ENCODE results near the gene SHROOM1. TPM values are rescaled to one million over a fixed set of nuclear protein-coding genes. Genes with fewer than 3 reads are reported as not detected.

The SHROOM1 gene
- total and polyA plus RNA-seq, 2 donors (not counting 3 experiments of a cell fraction or from before 2014, with no cell fraction given) = 12.8 to 20.9 TPM

DNA sequence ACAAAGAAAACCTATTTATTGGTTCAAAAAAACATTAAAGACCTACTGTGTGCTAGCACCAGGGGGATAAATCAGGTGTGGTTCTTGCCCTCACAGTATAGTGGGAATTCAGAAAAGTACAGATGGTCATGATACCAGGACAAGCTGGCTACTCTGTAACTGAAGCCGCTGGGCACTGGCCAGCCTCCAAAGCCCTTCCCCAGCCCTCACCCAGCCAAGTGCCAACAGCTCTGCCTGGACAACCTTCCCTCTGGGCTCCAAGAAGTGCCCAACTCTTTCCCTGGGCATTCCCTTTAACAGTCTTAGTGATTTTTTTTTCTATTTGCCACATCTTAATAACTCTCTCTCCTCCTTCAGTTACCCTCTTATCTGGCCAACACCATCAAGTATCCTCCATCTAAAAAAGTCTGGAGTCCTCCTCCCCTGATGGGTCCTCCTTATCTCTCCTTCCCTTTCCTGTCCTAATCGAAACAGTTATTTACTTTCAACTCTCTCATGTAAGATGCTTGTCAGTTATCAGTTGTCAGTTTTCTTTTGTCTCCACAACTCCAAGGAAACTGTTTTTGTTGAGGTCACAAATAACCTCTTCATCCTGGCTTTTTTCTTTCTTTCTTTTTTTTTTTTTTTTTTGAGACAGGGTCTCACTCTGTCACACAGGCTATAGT, 40.1 kb downstream of the SHROOM1 start:
- Histone ChIP-seq H3K9me3 (replicated peaks; ENCODE audit: control insufficient read depth, insufficient read depth, low read length) (no peaks in the 10 kb centered on the region), H3K27me3 (ENCODE audit: control insufficient read depth in 2 of 2, insufficient read depth in 2 of 2, low read length in 2 of 2) (peaks cover 0 to 7% of the 10 kb centered on the region in 2 experiments), H3K79me2 (ENCODE audit: control insufficient read depth, insufficient read depth, low read length) (no peaks in the 10 kb centered on the region), H3K4me2 (ENCODE audit: insufficient read depth, low read length) (no peak overlapping the region), H4K20me1 (replicated peaks; ENCODE audit: control insufficient read depth, extremely low read depth, insufficient read depth, low read length) (no peaks in the 10 kb centered on the region), H3K4me3 (replicated peaks in 1 of 3; ENCODE audit: insufficient read depth in 1 of 3, low read depth in 1 of 3, low read length in 3 of 3) (no peak overlapping the region), H3K27ac (ENCODE audit: insufficient read depth, low read depth, low read length) (no peak overlapping the region), H3K9me1 (replicated peaks; ENCODE audit: control insufficient read depth, extremely low read depth, insufficient read depth, low read length) (no peaks in the 10 kb centered on the region), H3K36me3 (ENCODE audit: control insufficient read depth in 2 of 2, extremely low read depth in 1 of 2, insufficient read depth in 2 of 2, low read length in 2 of 2) (no peaks in the 10 kb centered on the region), H2AFZ (ENCODE audit: low read depth, low read length) (no peak overlapping the region), H3K9ac (replicated peaks; ENCODE audit: extremely low read depth, insufficient read depth, low read length) (no peak overlapping the region), H3K4me1 (ENCODE audit: control insufficient read depth, extremely low read depth, insufficient read depth, low read length) (no peaks in the 10 kb centered on the region)
- FAIRE-seq (no peak), DNase-seq (ENCODE audit: low read depth, low spot score) (no peak)
- TF ChIP-seq MYC (IDR thresholded peaks at IDR 0.05; ENCODE audit: low read depth, low read length) (no peak), POLR2AphosphoS5 (IDR thresholded peaks at IDR 0.05; ENCODE audit: insufficient read depth, low read depth, low read length) (no peak), POLR2A (IDR thresholded peaks at IDR 0.05; ENCODE audit: low read depth, low read length) (no peak), FOS (IDR thresholded peaks at IDR 0.05; ENCODE audit: borderline replicate concordance, insufficient read depth, low read length) (no peak), EZH2 (IDR thresholded peaks at IDR 0.05; ENCODE audit: borderline replicate concordance, low read depth, low read length, severe bottlenecking) (no peak), GATA2 (IDR thresholded peaks at IDR 0.05; ENCODE audit: insufficient read depth, insufficient read length, low read depth, low read length) (no peak), JUN (IDR thresholded peaks at IDR 0.05; ENCODE audit: borderline replicate concordance, insufficient read depth, insufficient read length, low read depth) (no peak)
- TF ChIP-seq, protein P1, sequence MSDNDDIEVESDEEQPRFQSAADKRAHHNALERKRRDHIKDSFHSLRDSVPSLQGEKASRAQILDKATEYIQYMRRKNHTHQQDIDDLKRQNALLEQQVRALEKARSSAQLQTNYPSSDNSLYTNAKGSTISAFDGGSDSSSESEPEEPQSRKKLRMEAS (IDR thresholded peaks at IDR 0.05; ENCODE audit: insufficient read depth, insufficient read length) = no peak
- TF ChIP-seq, protein P2, sequence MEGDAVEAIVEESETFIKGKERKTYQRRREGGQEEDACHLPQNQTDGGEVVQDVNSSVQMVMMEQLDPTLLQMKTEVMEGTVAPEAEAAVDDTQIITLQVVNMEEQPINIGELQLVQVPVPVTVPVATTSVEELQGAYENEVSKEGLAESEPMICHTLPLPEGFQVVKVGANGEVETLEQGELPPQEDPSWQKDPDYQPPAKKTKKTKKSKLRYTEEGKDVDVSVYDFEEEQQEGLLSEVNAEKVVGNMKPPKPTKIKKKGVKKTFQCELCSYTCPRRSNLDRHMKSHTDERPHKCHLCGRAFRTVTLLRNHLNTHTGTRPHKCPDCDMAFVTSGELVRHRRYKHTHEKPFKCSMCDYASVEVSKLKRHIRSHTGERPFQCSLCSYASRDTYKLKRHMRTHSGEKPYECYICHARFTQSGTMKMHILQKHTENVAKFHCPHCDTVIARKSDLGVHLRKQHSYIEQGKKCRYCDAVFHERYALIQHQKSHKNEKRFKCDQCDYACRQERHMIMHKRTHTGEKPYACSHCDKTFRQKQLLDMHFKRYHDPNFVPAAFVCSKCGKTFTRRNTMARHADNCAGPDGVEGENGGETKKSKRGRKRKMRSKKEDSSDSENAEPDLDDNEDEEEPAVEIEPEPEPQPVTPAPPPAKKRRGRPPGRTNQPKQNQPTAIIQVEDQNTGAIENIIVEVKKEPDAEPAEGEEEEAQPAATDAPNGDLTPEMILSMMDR (IDR thresholded peaks at IDR 0.05; ENCODE audit: extremely low read depth in 1 of 2, insufficient read depth in 1 of 2, low read depth in 1 of 2, low read length in 2 of 2) = no peak
- intact Hi-C loops (cut with micrococcal nuclease) (no loop called here), dilution Hi-C loops (cut with MboI; ENCODE audit: extremely low pct_ligation_motif_present, low sequenced_read_pairs) (no loop called here)
- ChIA-PET CTCF (interaction anchor here (0.9 to 1.5 kb wide), 4 partner anchors 9 to 43 kb away, joined by 3 to 4 read pairs (median 4); partner anchors contain the start of gene CCNI2), POLR2A (no interaction called here)
- no TSS peak for BruUV-seq (replicated peaks)
